ENCODE data around the gene NOS2. TPM values are rescaled to one million over a fixed set of nuclear protein-coding genes. Genes with fewer than 3 reads are reported as not detected.
A peak's percentile ranks its signal among the peaks of the same experiment; 100 is the strongest.

NOS2 gene
- total and polyA plus RNA-seq, 9 donors: 0.11 to 1.9 (median 0.40) TPM

GRCh38 chr17:27807567-27808470 lies 7.5 kb upstream of the NOS2 start:
- Histone ChIP-seq H3K9me3 (no peaks in the 10 kb centered on the region), H3K27me3 (no peaks in the 10 kb centered on the region), H3K4me1 (ENCODE audit: insufficient read depth) (peaks cover 3% of the 10 kb centered on the region), H3K36me3 (no peaks in the 10 kb centered on the region), H3K4me3 (no peak overlapping the region), H3K27ac (no peak overlapping the region)
- WGBS, 3 donors: 65 to 78% (median 70%) methylated on average over 17 of the region's 17 CpGs
- DNase-seq: no peak
- intact Hi-C loops (cut with DNase I): loop anchor here in 3 of 4 donors (5.0 to 10.0 kb wide), 4 partner anchors 51 to 447 kb away; no protein-coding TSS in a partner anchor
- TF ChIP-seq POLR2A (IDR thresholded peaks at IDR 0.05) (no peak), EP300 (IDR thresholded peaks at IDR 0.05) (no peak), CTCF (IDR thresholded peaks at IDR 0.05) (no peak)

- no peaks in the 10 kb centered on the region for H3K36me3 ChIP-seq
- H3K27ac ChIP-seq: no peak overlapping the region
- H3K27me3 ChIP-seq: no peaks in the 10 kb centered on the region
- TF ChIP-seq POLR2A (IDR thresholded peaks at IDR 0.05): no peak
- TF ChIP-seq CTCF (IDR thresholded peaks at IDR 0.05): peak; percentile 72 to 84 (median 78)
- TF ChIP-seq EP300 (IDR thresholded peaks at IDR 0.05): no peak
- peaks cover 3% of the 10 kb centered on the region for H3K4me1 ChIP-seq (ENCODE audit: insufficient read depth)
- DNase-seq: peak; percentile 71 to 86 (median 83)
- WGBS, 3 donors: 1 to 2% (median 2%) methylated on average over 14 of the region's 14 CpGs
- peak overlapping the region; percentile 17 for H3K4me3 ChIP-seq
- H3K9me3 ChIP-seq: no peaks in the 10 kb centered on the region
- intact Hi-C loops (cut with DNase I): loop anchor here in 3 of 4 donors (1.0 to 10.0 kb wide), 5 partner anchors 48 to 449 kb away; no protein-coding TSS in a partner anchor
Measured at GRCh38 chr17:27805520-27806146, 5.3 kb upstream of the NOS2 start.

GRCh38 chr17:27804113-27804512 lies 3.8 kb upstream of the NOS2 start:
- H3K27ac ChIP-seq: no peak overlapping the region
- peaks cover 3% of the 10 kb centered on the region for H3K4me1 ChIP-seq (ENCODE audit: insufficient read depth)
- intact Hi-C loops (cut with DNase I): loop anchor here in 2 of 4 donors (10.0 kb wide), 1 partner anchor 451 kb away; no protein-coding TSS in a partner anchor
- H3K27me3 ChIP-seq: no peaks in the 10 kb centered on the region
- WGBS, 3 donors: 72 to 76% (median 76%) methylated on average over 10 of the region's 10 CpGs
- H3K9me3 ChIP-seq: no peaks in the 10 kb centered on the region
- no peak overlapping the region for H3K4me3 ChIP-seq
- TF ChIP-seq CTCF (IDR thresholded peaks at IDR 0.05): no peak
- TF ChIP-seq POLR2A (IDR thresholded peaks at IDR 0.05): no peak
- no peak for TF ChIP-seq EP300 (IDR thresholded peaks at IDR 0.05)
- no peak for DNase-seq
- H3K36me3 ChIP-seq: no peaks in the 10 kb centered on the region

GRCh38 chr17:27802962-27803680 lies 2.8 kb upstream of the NOS2 start:
- 78 to 82% (median 80%) methylated on average over 7 of the region's 7 CpGs for WGBS, 3 donors
- DNase-seq: no peak
- TF ChIP-seq EP300 (IDR thresholded peaks at IDR 0.05): no peak
- TF ChIP-seq POLR2A (IDR thresholded peaks at IDR 0.05): no peak
- no peak for TF ChIP-seq CTCF (IDR thresholded peaks at IDR 0.05)
- H3K4me1 ChIP-seq (ENCODE audit: insufficient read depth): peaks cover 1% of the 10 kb centered on the region
- no peaks in the 10 kb centered on the region for H3K9me3 ChIP-seq
- intact Hi-C loops (cut with DNase I): loop anchor here in 2 of 4 donors (10.0 kb wide), 1 partner anchor 452 kb away; no protein-coding TSS in a partner anchor
- no peaks in the 10 kb centered on the region for H3K36me3 ChIP-seq
- H3K4me3 ChIP-seq: no peak overlapping the region
- H3K27me3 ChIP-seq: no peaks in the 10 kb centered on the region
- no peak overlapping the region for H3K27ac ChIP-seq

Measured in ovary (tissue), 9 donors.